Body of pancreas (tissue), 4 donors: ENCODE results near the gene PDS5A. TPM values are rescaled to one million over a fixed set of nuclear protein-coding genes. Genes with fewer than 3 reads are reported as not detected.
"Not testable (repeated sequence)": the region's sequence is repeated elsewhere in the genome, so short reads cannot be mapped to it uniquely, and the experiment has no call there.

Source experiments
- ATAC-seq: fragments of 150-250 bp; one replicate; pipeline ENCODE4 v1.9.1; 2016
- DNase-seq, 4 donors: peaks; one replicate each; pipeline ENCODE4 v3.0.0-alpha.2; 2019
- H3K27ac ChIP-seq, 4 donors: fragments of 200-600 bp; sonication (generic); 1 replicate in 3 of 4; 2 replicates in 1 of 4; pipeline versions ENCODE4 v1.5.1 to v1.6.1; 2016 to 2019; ENCODE audit warnings: mild to moderate bottlenecking in 1 of 4, mixed read lengths in 1 of 4, moderate library complexity in 1 of 4
- H3K27me3 ChIP-seq, 2 donors: fragments of 200-600 bp; sonication (generic); one replicate each; pipeline ENCODE4 v1.6.0; 2016; ENCODE audit warnings: mild to moderate bottlenecking in 1 of 2
- H3K36me3 ChIP-seq, 2 donors: fragments of 200-600 bp; sonication (generic); replicated peaks in 1 of 2; 2 replicates each; pipeline ENCODE4 v1.5.1; 2016; ENCODE audit warnings: low read depth in 2 of 2; ENCODE audit not compliant: insufficient read depth in 1 of 2
- H3K4me1 ChIP-seq: fragments of 200-600 bp; sonication (generic); one replicate; pipeline ENCODE4 v1.6.0; 2016
- H3K4me3 ChIP-seq, 2 donors: fragments of 200-600 bp; sonication (generic); 1 replicate in 1 of 2; 2 replicates in 1 of 2; pipeline ENCODE4 v1.5.1; 2016 to 2019
- H3K9me3 ChIP-seq, 3 donors: fragments of 200-600 bp; sonication (generic); 1 replicate in 2 of 3; 2 replicates in 1 of 3; pipeline ENCODE4 v1.5.1; 2016
- CTCF ChIP-seq, 7 experiments: fragments of 450-650 bp in 4 of 7; fragments of 200-600 bp in 3 of 7; sonication (generic) in 3 of 7; IDR thresholded peaks; one replicate each; pipeline ENCODE4 v1.5.1; 2016 to 2019; ENCODE audit warnings: antibody characterized with exemption in 7 of 7
- POLR2A ChIP-seq, 3 donors: fragments of 450-650 bp; IDR thresholded peaks; one replicate each; pipeline ENCODE4 v1.6.1; 2016; ENCODE audit warnings: antibody characterized with exemption in 3 of 3, mild to moderate bottlenecking in 2 of 3
- WGBS, 2 donors: methylation state at CpG; one replicate each; pipeline ENCODE4 v1.1.5; 2017; 5-methylcytosine and 5-hydroxymethylcytosine counted together
- intact Hi-C: fragments of 100-400 bp; cut with DNase I; formaldehyde crosslinking; loops from one replicate; pipeline ENCODE4 v1.15.1; 2023
- total RNA-seq, 2 donors: library from RNA; depleted of rRNA; stranded (reverse); fragments of >200 nt; gene quantifications; one replicate each; pipeline ENCODE4 v1.1.0, GENCODE V29; 2016

Gene PDS5A
- total RNA-seq, 2 donors from 2014 or later, result 44.9 to 50.8 TPM

- no peaks in the 10 kb centered on the region for H3K27me3 ChIP-seq
- DNase-seq, result no peak
- no peak overlapping the region for H3K27ac ChIP-seq
- TF ChIP-seq POLR2A (IDR thresholded peaks at IDR 0.05) (no peak), CTCF (IDR thresholded peaks at IDR 0.05) (no peak)
- 81 to 88% methylated on average over 7 of the region's 7 CpGs for WGBS, 2 donors
- no peak for ATAC-seq
- no peak overlapping the region for H3K4me3 ChIP-seq
- no peaks in the 10 kb centered on the region for H3K9me3 ChIP-seq
- intact Hi-C loops, result no loop called here
- no peaks in the 10 kb centered on the region for H3K4me1 ChIP-seq
- H3K36me3 ChIP-seq, result no peaks in the 10 kb centered on the region
Observed at GRCh38 chr4:39814403-39815185, 163.1 kb downstream of the PDS5A start.

DNA sequence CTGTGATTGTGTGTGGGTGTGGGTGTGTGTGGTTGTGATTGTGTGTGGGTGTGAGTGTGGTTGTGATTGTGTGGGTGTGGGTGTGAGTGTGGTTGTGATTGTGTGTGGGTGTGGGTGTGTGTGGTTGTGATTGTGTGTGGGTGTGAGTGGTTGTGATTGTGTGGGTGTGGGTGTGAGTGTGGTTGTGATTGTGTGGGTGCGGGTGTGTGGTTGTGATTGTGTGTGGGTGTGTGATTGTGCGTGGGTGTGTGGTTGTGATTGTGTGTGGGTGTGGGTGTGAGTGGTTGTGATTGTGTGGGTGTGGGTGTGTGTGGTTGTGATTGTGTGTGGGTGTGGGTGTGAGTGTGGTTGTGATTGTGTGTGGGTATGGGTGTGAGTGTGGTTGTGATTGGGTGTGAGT lies 163.9 kb downstream of the PDS5A start:
- H3K9me3 ChIP-seq, H3K4me1 ChIP-seq, DNase-seq, H3K36me3 ChIP-seq, H3K27ac ChIP-seq, H3K27me3 ChIP-seq, H3K4me3 ChIP-seq, ATAC-seq, intact Hi-C loops: not testable (repeated sequence)
- WGBS, 2 donors, result 52 to 57% methylated on average over 2 of the region's 2 CpGs

DNA sequence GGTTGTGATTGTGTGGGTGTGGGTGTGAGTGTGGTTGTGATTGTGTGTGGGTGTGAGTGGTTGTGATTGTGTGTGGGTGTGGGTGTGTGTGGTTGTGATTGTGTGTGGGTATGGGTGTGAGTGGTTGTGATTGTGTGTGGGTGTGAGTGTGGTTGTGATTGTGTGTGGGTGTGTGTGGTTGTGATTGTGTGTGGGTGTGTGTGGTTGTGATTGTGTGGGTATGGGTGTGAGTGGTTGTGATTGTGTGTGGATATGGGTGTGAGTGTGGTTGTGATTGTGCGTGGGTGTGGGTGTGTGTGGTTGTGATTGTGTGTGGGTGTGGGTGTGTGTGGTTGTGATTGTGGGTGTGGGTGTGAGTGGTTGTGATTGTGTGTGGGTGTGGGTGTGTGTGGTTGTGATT lies 164.7 kb downstream of the PDS5A start:
- H3K27me3 ChIP-seq, H3K36me3 ChIP-seq, H3K9me3 ChIP-seq, H3K27ac ChIP-seq, ATAC-seq, intact Hi-C loops, DNase-seq, H3K4me1 ChIP-seq, H3K4me3 ChIP-seq: not testable (repeated sequence)
- 0% methylated on average over 1 of the region's 1 CpG for WGBS, 2 donors

DNA sequence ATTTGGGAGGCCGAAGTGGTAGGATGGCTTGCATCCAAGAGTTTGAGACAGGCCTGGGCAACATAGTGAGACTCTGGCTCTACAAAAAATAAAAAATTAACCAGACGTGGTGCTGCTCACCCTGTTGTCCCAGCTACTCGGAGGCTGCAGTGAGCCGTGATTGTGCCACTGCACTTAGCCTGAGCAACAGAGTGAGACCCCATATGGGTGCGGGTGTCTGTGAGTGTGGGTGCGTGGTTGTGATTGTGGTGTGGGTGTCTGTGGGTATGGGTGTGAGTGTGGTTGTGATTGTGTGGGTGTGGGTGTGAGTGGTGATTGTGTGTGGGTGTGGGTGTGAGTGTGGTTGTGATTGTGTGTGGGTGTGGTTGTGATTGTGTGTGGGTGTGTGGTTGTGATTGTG lies 165.2 kb downstream of the PDS5A start:
- TF ChIP-seq POLR2A (IDR thresholded peaks at IDR 0.05) (no peak), CTCF (IDR thresholded peaks at IDR 0.05) (no peak)
- no peaks in the 10 kb centered on the region for H3K27me3 ChIP-seq
- H3K4me3 ChIP-seq, result no peak overlapping the region
- DNase-seq, result no peak
- H3K36me3 ChIP-seq, result no peaks in the 10 kb centered on the region
- H3K4me1 ChIP-seq, result no peaks in the 10 kb centered on the region
- 50 to 57% methylated on average over 6 of the region's 6 CpGs for WGBS, 2 donors
- H3K9me3 ChIP-seq, result no peaks in the 10 kb centered on the region
- no peak overlapping the region for H3K27ac ChIP-seq
- ATAC-seq, result no peak
- intact Hi-C loops, result no loop called here

- ATAC-seq (no peak), DNase-seq (no peak)
- H3K27ac ChIP-seq, result no peak overlapping the region
- H3K4me1 ChIP-seq, result no peaks in the 10 kb centered on the region
- no peaks in the 10 kb centered on the region for H3K9me3 ChIP-seq
- H3K27me3 ChIP-seq, result no peaks in the 10 kb centered on the region
- H3K4me3 ChIP-seq, result no peak overlapping the region
- WGBS, 2 donors, result 67 to 73% methylated on average over 8 of the region's 8 CpGs
- intact Hi-C loops, result no loop called here
- H3K36me3 ChIP-seq, result no peaks in the 10 kb centered on the region
- TF ChIP-seq POLR2A (IDR thresholded peaks at IDR 0.05) (no peak), CTCF (IDR thresholded peaks at IDR 0.05) (no peak)
Observed at GRCh38 chr4:39808231-39808749, 169.4 kb downstream of the PDS5A start.

DNA sequence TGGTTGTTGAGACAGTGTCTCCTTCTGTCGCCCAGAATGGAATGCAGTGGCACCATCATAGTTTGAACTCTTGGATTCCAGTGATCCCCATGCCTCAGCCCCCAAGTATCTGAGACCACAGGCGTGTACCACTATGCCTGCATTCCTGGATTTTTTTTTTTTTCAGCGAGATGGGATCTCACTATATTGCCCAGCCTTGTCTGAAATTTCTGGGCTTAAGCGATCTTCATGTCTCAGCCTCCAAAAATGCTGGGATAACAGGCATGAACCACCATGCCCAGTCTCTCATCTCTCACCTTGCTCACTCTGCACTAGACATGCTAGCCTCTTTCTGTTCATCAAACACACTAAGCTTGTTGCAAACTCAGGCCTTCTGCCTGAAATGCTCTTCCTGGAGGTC lies 175.7 kb downstream of the PDS5A start:
- no peak overlapping the region for H3K4me3 ChIP-seq
- no peaks in the 10 kb centered on the region for H3K4me1 ChIP-seq
- DNase-seq, result no peak
- intact Hi-C loops, result no loop called here
- H3K27ac ChIP-seq, result no peak overlapping the region
- TF ChIP-seq CTCF (IDR thresholded peaks at IDR 0.05) (no peak), POLR2A (IDR thresholded peaks at IDR 0.05) (no peak)
- ATAC-seq, result no peak
- H3K27me3 ChIP-seq, result no peaks in the 10 kb centered on the region
- H3K9me3 ChIP-seq, result no peaks in the 10 kb centered on the region
- WGBS, 2 donors, result 58 to 63% methylated on average over 4 of the region's 4 CpGs
- H3K36me3 ChIP-seq, result no peaks in the 10 kb centered on the region

DNA sequence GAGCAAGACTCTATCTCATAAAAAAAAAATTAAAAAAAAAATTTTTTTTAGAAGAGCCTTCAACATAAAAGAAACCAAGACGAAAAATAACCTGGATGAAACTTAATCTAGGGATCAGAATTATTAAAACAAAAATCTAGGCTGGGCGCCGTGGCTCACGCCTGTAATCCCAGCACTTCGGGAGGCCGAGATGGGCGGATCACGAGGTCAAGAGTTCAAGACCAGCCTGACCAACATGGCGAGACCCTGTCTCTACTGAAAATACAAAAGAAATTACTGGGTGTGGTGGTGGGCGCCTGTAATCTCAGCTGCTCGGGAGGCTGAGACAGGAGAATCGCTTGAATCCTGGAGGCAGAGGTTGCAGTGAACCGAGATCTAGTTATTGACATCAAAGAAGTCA lies 184.7 kb downstream of the PDS5A start:
- H3K4me3 ChIP-seq, intact Hi-C loops, H3K36me3 ChIP-seq, H3K27me3 ChIP-seq, H3K4me1 ChIP-seq, ATAC-seq, H3K9me3 ChIP-seq, H3K27ac ChIP-seq, DNase-seq: not testable (repeated sequence)
- WGBS, 2 donors, result 87 to 88% methylated on average over 13 of the region's 13 CpGs
